ENCODE measurements around the gene OR4D5. TPM values are rescaled to one million over a fixed set of nuclear protein-coding genes. Genes with fewer than 3 reads are reported as not detected.

OR4D5 gene
- total RNA-seq, 2 donors from 2014 or later: not detected

- 90% methylated on average over 18 of the region's 18 CpGs for WGBS
- no peaks in the 10 kb centered on the region for H3K36me3 ChIP-seq
- TF ChIP-seq CTCF (IDR thresholded peaks at IDR 0.05) (no peak), POLR2A (IDR thresholded peaks at IDR 0.05) (no peak), POLR2AphosphoS5 (IDR thresholded peaks at IDR 0.05) (no peak)
- H3K9me3 ChIP-seq: no peaks in the 10 kb centered on the region
- no peak overlapping the region for H3K4me3 ChIP-seq
- H3K27me3 ChIP-seq (replicated peaks; ENCODE audit: insufficient read depth): no peaks in the 10 kb centered on the region
- intact Hi-C loops (cut with DNase I): no loop called here
- no peak overlapping the region for H3K27ac ChIP-seq
- no peak for DNase-seq (ENCODE audit: low spot score)
- H3K4me1 ChIP-seq (replicated peaks): no peaks in the 10 kb centered on the region
Observed at GRCh38 chr11:123976770-123977560, 37.5 kb downstream of the OR4D5 start.

GRCh38 chr11:123977731-123978347 lies 38.4 kb downstream of the OR4D5 start, which contains the start of gene OR10S1:
Gene OR10S1, minus strand, starts transcription at chr11:123977781. Its CDS starts 117 bp downstream, at chr11:123977664.
- TF ChIP-seq CTCF (IDR thresholded peaks at IDR 0.05) (no peak), POLR2AphosphoS5 (IDR thresholded peaks at IDR 0.05) (no peak), POLR2A (IDR thresholded peaks at IDR 0.05) (no peak)
- Histone ChIP-seq H3K9me3 (no peaks in the 10 kb centered on the region), H3K4me1 (replicated peaks) (no peaks in the 10 kb centered on the region), H3K27me3 (replicated peaks; ENCODE audit: insufficient read depth) (no peaks in the 10 kb centered on the region), H3K27ac (no peak within 1 kb of the TSS), H3K36me3 (no peaks in the 10 kb centered on the region), H3K4me3 (no peak within 1 kb of the TSS)
- no peak for DNase-seq (ENCODE audit: low spot score)
- intact Hi-C loops (cut with DNase I): no loop called here

- DNase-seq (ENCODE audit: low spot score): no peak
- H3K4me3 ChIP-seq: no peak overlapping the region
- no peaks in the 10 kb centered on the region for H3K9me3 ChIP-seq
- no peaks in the 10 kb centered on the region for H3K4me1 ChIP-seq (replicated peaks)
- TF ChIP-seq POLR2A (IDR thresholded peaks at IDR 0.05): no peak
- no peak for TF ChIP-seq POLR2AphosphoS5 (IDR thresholded peaks at IDR 0.05)
- H3K27ac ChIP-seq: no peak overlapping the region
- H3K36me3 ChIP-seq: no peaks in the 10 kb centered on the region
- WGBS: 79% methylated on average over 5 of the region's 5 CpGs
- H3K27me3 ChIP-seq (replicated peaks; ENCODE audit: insufficient read depth): no peaks in the 10 kb centered on the region
- intact Hi-C loops (cut with DNase I): no loop called here
Observed at GRCh38 chr11:123979311-123979710, 39.9 kb downstream of the OR4D5 start.

Other genes starting within 250 kb of the OR4D5 start
- 10 to 100 TPM in 1 of 2 donors, 1 to 10 TPM in 1; 5.7 to 15.2 TPM for gene ZNF202, start 198.0 kb upstream of the OR4D5 start, total RNA-seq
- not detected for gene OR6X1, start 185.1 kb upstream of the OR4D5 start, total RNA-seq
- not detected for gene OR6M1, start 133.3 kb upstream of the OR4D5 start, total RNA-seq
- 1 to 10 TPM in 1 of 2 donors, not detected in 1; 1.2 TPM for gene TMEM225, start 53.9 kb upstream of the OR4D5 start, total RNA-seq
- 1 to 10 TPM in 1 of 2 donors, not detected in 1; 1.5 TPM for gene OR8D4, start 37.5 kb upstream of the OR4D5 start, total RNA-seq
- gene OR6T1, start 4.2 kb downstream of the OR4D5 start, total RNA-seq: not detected
- not detected for gene OR10S1, start 38.2 kb downstream of the OR4D5 start, total RNA-seq
- not detected for gene OR10G6, start 55.5 kb downstream of the OR4D5 start, total RNA-seq
- under 1 TPM in 1 of 2 donors, not detected in 1; 0.40 TPM for gene OR10G4, start 73.4 kb downstream of the OR4D5 start, total RNA-seq
- gene OR10G9, start 83.4 kb downstream of the OR4D5 start, total RNA-seq: not detected
- gene OR10G8, start 87.2 kb downstream of the OR4D5 start, total RNA-seq: under 1 TPM in 1 of 2 donors, not detected in 1; 0.57 TPM
- gene OR10G7, start 101.7 kb downstream of the OR4D5 start, total RNA-seq: not detected
- 10 to 100 TPM; 23.3 to 28.9 TPM for gene VWA5A, start 175.8 kb downstream of the OR4D5 start, total RNA-seq
- gene OR10D3, start 243.7 kb downstream of the OR4D5 start, total RNA-seq: not detected